NCI-H2196 (cell line): Measurements from ENCODE around the gene EEFSEC.
A peak's percentile ranks its signal among the peaks of the same experiment; 100 is the strongest.

Source experiments
- DNase-seq: peaks from one replicate; lab custom pipeline; 2025; ENCODE audit not compliant: unreplicated experiment; lab: John Stamatoyannopoulos, UW

The EEFSEC gene

GRCh38 chr3:128153156-128154041, at the start of gene EEFSEC:
Gene EEFSEC, plus strand, starts transcription at chr3:128153481. Its CDS starts 27 bp downstream, at chr3:128153508.
- peak; percentile 89 for DNase-seq

GRCh38 chr3:128107834-128108233, 45.4 kb upstream of the EEFSEC start:
- no peak for DNase-seq

GRCh38 chr3:128111147-128111546, 42.1 kb upstream of the EEFSEC start:
- DNase-seq = no peak

GRCh38 chr3:128112357-128112968, 40.8 kb upstream of the EEFSEC start:
- DNase-seq = peak; percentile 88

- no peak for DNase-seq
Measured at GRCh38 chr3:128113817-128114794, 39.2 kb upstream of the EEFSEC start.

- no peak for DNase-seq
Measured at GRCh38 chr3:128122013-128122412, 31.3 kb upstream of the EEFSEC start.

- DNase-seq = no peak
Measured at GRCh38 chr3:128123156-128123537, 30.1 kb upstream of the EEFSEC start.

GRCh38 chr3:128123538-128124368, 29.5 kb upstream of the EEFSEC start, which contains the start of gene RUVBL1:
Gene RUVBL1, minus strand, starts transcription at chr3:128123812. Its CDS starts 88 bp downstream, at chr3:128123724.
- DNase-seq = peak; percentile 99

- no peak for DNase-seq
Measured at GRCh38 chr3:128127236-128127635, 26.0 kb upstream of the EEFSEC start.

- no peak for DNase-seq
Measured at GRCh38 chr3:128128251-128128650, 25.0 kb upstream of the EEFSEC start.

- no peak for DNase-seq
Measured at GRCh38 chr3:128131897-128132646, 21.2 kb upstream of the EEFSEC start.

GRCh38 chr3:128133273-128133883, 19.9 kb upstream of the EEFSEC start:
- DNase-seq = peak; percentile 21

GRCh38 chr3:128143496-128143895, 9.8 kb upstream of the EEFSEC start:
- no peak for DNase-seq

- DNase-seq = no peak
Measured at GRCh38 chr3:128144512-128145187, 8.6 kb upstream of the EEFSEC start.

- no peak for DNase-seq
Measured at GRCh38 chr3:128145279-128145678, 8.0 kb upstream of the EEFSEC start.

GRCh38 chr3:128146201-128146600, 7.1 kb upstream of the EEFSEC start:
- no peak for DNase-seq

GRCh38 chr3:128149650-128150049, 3.6 kb upstream of the EEFSEC start:
- no peak for DNase-seq

- no peak for DNase-seq
Measured at GRCh38 chr3:128151758-128152274, 1.5 kb upstream of the EEFSEC start.
